Measurements from ENCODE around the gene UBALD2. TPM values are rescaled to one million over a fixed set of nuclear protein-coding genes. Genes with fewer than 3 reads are reported as not detected.
A peak's percentile ranks its signal among the peaks of the same experiment; 100 is the strongest.
"Not testable (repeated sequence)": the region's sequence is repeated elsewhere in the genome, so short reads cannot be mapped to it uniquely, and the experiment has no call there.

The UBALD2 gene
- total RNA-seq = 10 to 100 TPM; 21.3 to 30.8 TPM
- long read RNA-seq, partial matches to known transcripts = 0 of 1 reads
- long read RNA-seq, other reads (novel, unspliced or antisense) = 1 of 1 reads

DNA sequence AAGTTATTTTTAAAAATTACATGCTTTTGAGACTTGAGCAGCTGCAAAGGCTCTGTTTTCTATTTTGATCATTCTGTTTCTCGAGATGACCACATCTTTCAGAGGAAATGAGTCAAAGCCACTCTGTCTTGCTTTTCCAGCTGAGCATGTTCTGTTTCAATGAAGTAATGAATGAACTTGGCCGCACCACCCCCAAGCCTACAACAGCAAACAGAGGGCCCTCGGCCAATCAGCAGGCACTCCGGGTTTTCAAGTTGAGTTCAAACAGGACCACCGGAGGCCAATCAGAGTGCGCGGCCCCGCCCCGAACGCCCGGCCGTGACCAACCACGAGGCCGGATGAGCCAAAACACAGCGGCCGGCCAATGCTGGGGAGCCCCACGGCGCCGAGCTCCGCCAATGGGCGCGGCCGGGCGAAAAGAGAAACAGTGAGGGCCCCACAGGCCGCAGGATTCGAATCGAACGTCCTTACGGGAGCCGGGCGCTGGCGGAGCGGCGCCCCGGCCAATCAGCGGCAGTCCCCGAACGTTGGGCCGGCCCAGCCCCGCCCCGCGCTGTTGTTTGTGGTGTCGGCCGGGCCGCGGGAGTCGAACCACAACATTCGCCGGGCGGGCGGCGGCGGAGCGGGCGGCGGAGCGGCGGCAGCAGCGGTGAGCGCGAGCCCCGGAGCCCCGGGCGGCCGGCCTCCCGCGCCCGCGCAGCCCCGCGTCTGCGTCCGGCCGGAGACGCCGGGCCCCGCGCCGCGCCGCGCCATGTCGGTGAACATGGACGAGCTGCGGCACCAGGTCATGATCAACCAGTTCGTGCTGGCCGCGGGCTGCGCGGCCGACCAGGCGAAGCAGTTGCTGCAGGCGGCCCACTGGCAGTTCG lies at the start of gene UBALD2:
UBALD2 (plus strand) TSS at position 594 of the 869 bp plus-strand sequence; CDS start at position 752, 158 bp downstream.
- peak; percentile 96 to 97 for ATAC-seq
- intact Hi-C loops (cut with DNase I) = no loop called here

DNA sequence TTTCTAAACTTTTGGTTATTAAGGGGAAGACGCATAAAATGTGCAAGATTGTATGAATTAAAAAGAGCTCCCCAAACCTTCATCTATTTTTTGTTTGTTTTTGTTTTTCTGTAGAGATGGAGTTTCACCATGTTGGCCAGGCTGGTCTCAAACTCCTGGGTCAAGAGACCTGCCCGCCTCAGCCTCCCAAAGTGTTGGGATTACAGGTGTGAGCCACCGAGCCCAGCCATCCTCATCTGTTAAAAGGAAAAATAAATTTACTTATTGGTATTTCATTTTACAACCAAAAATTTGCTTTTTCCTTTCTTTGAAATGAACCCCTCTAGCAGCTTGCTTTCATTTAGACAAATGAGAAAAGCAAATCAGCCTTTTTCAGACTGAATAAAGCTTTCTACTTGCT lies 48.1 kb upstream of the UBALD2 start:
- DNase-seq (no peak), ATAC-seq (no peak)
- intact Hi-C loops (cut with DNase I) = no loop called here

More for the DNA sequence above, at the start of gene UBALD2:
- peak; percentile 100 for DNase-seq

DNA sequence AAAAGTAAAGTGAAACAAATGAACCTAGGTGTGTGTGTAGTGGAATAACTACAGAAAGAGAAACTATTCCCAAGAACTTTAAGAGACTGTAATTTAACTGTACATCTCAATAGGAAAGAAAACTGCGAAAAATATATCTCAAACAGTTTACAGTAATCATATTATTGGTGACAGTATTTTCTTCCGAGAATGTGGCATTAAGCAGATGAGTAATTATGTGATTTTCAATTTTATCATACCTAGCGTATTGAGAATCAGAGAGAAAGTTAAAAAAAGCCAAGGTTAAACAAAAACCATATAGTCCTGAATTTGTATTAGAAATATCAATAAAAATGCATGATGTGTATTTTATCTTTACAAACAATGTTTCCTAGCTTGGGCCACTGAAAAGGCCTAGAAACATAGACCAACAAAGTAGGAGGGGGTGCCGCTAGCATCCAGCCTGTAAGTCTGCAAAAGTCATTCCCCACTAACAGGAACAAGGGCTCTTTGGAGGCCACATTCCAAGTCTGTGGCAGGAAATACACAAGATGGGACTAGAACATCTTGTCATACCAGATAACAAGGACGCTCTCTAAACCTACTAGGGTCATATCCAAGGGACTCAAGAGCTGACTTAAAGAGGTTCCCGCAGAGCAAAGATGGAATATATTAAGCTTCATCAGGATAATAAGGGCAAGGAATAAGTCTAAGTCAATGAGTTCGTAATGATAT lies 45.3 kb upstream of the UBALD2 start:
- DNase-seq (no peak), ATAC-seq (no peak)
- intact Hi-C loops (cut with DNase I) = no loop called here

GRCh38 chr17:76223802-76224201 lies 41.3 kb upstream of the UBALD2 start:
- no peak for DNase-seq
- intact Hi-C loops (cut with DNase I) = no loop called here
- ATAC-seq = no peak

GRCh38 chr17:76225373-76226086 lies 39.6 kb upstream of the UBALD2 start:
- ATAC-seq; DNase-seq; intact Hi-C loops (cut with DNase I): not testable (repeated sequence)

DNA sequence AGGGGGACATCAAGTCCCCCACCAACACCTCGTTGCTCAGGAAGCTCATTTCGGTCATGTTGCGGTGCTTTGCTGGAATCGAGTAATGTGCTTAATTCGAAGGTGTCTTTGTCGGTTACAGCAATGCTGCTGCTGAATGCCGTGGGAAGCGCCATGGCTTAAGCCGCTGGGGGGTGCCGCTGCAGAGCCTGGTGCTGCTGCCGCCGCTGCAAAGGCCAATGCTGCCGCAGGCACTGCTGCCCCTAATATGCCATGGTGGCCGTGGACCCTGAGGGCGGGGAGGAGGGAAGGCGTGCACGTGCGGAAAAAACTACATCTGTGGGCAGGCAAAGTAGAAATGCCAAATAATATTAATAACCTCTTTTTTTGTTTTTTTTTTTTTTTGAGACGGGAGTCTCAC lies 38.4 kb upstream of the UBALD2 start:
- ATAC-seq; intact Hi-C loops (cut with DNase I); DNase-seq: not testable (repeated sequence)

DNA sequence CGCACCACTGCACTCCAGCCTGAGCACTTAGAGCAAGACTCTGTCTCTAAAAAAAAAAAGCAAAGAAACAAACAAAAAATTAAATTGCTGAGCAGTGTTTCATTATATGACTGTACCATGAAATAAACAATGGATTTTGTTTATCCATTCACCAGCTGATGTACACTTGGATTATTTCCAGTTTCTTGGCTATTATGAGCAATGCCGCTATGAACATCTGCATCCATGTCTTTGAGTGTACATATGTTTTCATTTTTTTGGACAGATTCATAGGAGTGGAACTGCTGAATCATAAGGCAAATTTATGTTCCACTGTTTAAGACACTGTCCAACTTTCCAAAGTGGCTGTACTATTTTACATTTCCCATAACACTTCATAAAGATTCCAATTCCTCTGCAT lies 32.8 kb upstream of the UBALD2 start:
- intact Hi-C loops (cut with DNase I) = no loop called here
- DNase-seq (no peak), ATAC-seq (no peak)

GRCh38 chr17:76233588-76234353 lies 31.4 kb upstream of the UBALD2 start:
- intact Hi-C loops (cut with DNase I) = no loop called here
- ATAC-seq = no peak
- DNase-seq = no peak

- intact Hi-C loops (cut with DNase I) = no loop called here
Observed at GRCh38 chr17:76234354-76234679, 30.8 kb upstream of the UBALD2 start.

GRCh38 chr17:76235883-76236282 lies 29.3 kb upstream of the UBALD2 start:
- ATAC-seq = no peak
- DNase-seq = no peak
- intact Hi-C loops (cut with DNase I) = no loop called here

More at GRCh38 chr17:76234354-76234679, 30.8 kb upstream of the UBALD2 start:
- DNase-seq = no peak
- no peak for ATAC-seq

DNA sequence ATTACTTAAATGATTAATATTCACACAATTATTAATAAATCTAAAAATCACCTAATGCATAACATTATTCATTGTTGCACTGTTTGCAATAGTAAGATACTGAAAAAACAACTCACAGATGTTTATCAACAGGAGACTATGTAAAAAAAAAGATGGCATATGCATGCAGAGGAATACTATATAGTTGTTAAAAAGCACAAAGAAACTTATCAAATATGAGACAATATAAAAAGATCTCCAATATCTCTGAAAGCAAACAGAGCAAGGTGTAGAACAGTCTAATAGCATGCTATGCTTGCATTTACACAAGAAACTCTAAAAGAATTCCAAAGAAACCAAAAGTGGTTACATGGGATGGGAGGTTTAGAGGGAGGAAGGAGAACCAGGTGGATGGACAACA lies 28.5 kb upstream of the UBALD2 start:
- intact Hi-C loops (cut with DNase I) = no loop called here
- ATAC-seq (no peak), DNase-seq (no peak)

DNA sequence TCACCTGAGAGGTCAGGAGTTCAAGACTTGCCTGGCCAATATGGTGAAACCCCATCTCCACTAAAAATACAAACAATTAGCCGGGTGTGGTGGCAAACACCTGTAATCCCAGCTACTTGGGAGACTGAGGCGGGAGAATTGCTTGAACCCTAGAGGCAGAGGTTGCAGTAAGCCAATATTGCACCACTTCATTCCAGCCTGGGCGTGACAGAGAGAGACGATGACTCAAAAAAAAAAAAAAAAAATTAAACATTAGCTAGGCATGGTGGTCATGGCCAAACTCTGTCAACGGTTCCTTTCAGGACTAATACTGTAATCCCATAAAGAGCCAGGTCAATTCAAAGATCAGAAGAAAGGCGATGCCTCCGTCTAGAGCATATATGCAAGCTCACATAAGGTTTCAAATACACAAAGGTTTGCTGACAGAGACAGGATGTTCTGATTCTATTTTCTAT lies 27.3 kb upstream of the UBALD2 start:
- ATAC-seq = no peak
- intact Hi-C loops (cut with DNase I) = no loop called here
- DNase-seq = no peak

DNA sequence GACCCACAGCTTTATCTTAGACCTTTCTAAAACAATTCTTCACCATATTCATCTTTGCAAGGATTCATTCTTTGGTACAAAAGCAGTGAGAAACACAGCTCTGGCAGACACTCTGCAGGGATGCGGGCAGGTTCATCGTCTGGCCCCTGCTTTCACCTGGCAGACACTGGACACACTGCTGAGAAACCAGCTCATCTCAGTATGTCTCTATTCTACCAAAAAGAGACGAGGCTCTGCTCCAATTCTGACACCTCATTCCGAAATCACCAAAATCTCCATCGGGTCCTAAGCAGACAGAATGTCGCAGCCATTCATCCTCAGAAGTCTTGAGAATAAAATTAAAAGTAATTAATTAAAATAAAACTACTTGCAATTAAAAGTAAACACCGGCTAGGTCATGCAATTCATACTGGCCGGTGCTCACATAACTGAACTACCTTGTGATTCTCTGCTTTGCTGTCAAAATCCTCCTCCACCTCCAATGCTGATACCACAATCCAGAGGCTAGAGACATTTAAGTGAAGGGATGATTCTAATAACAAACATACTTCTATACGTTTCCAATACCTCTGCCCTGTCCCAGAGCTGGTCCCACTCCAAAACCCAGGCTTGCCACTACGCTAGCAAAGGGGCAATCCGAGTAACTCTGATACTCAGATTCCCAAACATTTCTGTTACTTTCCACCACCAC lies 26.2 kb upstream of the UBALD2 start:
- DNase-seq (no peak), ATAC-seq (no peak)
- intact Hi-C loops (cut with DNase I) = no loop called here

- DNase-seq (no peak), ATAC-seq (peak; percentile 1 to 16)
- intact Hi-C loops (cut with DNase I) = no loop called here
Observed at GRCh38 chr17:76239538-76240274, 25.4 kb upstream of the UBALD2 start.

DNA sequence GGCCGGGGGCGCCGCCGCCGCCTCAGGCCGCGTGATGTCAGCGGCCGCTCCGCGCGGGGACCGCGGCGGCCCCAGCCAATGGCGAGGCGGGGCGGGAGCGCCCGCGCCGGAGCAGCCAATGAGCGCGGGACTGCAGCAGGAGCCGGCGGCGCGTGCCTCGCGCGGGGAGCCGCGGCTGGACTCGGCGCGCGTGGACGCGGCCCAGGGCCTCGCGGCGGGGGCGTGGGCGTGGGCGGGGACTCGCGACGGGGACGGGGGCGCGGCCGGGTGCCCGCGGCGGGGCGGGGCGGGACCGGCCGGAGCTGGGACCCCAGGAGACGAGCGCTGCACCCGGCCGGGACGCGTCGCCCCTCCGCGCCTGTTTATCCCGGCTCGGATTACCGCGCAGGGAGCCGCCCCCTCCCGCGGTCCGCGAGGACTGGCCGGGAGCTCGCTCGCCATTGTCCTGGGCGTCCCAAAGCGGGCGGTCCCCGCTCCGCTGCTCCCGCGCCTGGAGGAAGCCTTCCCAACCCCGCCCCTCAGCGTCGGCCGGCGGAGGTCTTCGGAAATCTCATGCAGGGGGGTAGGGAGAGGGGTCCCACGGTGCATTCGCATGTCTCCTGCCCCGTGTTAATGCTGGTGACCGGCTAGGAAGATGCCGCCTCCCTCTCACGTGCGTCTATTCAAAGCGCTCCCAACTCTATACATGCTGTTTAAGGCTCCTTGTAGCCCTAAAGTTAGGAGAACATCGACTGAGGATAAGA lies 24.5 kb upstream of the UBALD2 start, which contains the start of gene RNF157:
RNF157 (minus strand) TSS at position 33 of the 743 bp plus-strand sequence. CDS start 253 bp downstream, outside the sequence.
- DNase-seq = peak; percentile 71
- intact Hi-C loops (cut with DNase I) = no loop called here
- ATAC-seq = peak; percentile 87 to 92

GRCh38 chr17:76241204-76241538 lies 24.0 kb upstream of the UBALD2 start:
- ATAC-seq (peak; percentile 17 to 23), DNase-seq (peak; percentile 60)
- intact Hi-C loops (cut with DNase I) = no loop called here

DNA sequence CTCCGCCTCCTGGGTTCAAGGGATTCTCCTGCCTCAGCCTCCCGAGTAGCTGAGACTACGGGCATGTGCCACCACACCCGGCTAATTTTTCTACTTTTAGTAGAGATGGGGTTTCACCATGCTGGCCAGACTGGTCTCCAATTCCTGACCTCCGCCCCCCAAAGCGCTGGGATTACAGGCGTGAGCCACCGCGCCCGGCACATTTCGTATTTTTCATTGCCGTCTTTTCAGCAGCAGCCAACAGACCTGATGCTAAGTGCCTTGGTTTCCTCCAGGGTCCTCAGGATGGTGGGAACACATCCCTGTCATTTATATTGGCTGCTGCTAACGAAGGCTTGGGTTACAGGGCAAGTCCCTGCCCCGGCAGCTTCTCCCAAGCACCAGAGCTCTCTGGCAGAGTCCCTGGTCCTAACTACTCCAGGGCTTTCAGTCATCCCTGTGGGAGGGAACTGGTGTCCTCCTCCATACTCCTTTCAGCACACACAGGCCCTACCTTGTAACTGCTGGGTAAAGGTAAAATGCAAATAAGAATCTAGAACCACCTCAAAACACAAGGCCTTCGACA lies 23.4 kb upstream of the UBALD2 start:
- intact Hi-C loops (cut with DNase I) = no loop called here
- no peak for ATAC-seq

More for the DNA sequence above, 23.4 kb upstream of the UBALD2 start:
- DNase-seq = no peak

Data from left cardiac atrium (tissue), 4 donors.